ENCODE data around the gene TXNRD2.

DNA sequence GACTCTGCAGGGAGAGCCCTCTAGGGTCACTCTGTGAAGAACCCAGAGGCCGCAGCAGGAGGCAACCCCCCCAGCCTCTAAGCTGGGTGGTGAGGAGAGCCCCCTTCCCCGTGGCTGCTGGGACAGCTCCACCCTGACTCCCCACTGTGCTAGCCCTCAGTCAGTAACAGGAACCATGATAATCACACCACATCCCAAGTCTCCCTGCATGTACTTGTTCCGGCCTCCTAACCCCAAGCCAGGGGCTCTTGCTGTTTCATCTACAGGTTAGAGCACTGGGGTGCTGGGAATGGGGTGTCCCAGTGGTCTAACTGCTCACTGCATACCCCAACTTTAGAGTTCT lies 48.1 kb upstream of the TXNRD2 start:
- TF ChIP-seq POLR2AphosphoS5 (IDR thresholded peaks at IDR 0.05; ENCODE audit: low read depth, low read length), result no peak
- TF ChIP-seq, protein P1, sequence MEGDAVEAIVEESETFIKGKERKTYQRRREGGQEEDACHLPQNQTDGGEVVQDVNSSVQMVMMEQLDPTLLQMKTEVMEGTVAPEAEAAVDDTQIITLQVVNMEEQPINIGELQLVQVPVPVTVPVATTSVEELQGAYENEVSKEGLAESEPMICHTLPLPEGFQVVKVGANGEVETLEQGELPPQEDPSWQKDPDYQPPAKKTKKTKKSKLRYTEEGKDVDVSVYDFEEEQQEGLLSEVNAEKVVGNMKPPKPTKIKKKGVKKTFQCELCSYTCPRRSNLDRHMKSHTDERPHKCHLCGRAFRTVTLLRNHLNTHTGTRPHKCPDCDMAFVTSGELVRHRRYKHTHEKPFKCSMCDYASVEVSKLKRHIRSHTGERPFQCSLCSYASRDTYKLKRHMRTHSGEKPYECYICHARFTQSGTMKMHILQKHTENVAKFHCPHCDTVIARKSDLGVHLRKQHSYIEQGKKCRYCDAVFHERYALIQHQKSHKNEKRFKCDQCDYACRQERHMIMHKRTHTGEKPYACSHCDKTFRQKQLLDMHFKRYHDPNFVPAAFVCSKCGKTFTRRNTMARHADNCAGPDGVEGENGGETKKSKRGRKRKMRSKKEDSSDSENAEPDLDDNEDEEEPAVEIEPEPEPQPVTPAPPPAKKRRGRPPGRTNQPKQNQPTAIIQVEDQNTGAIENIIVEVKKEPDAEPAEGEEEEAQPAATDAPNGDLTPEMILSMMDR (IDR thresholded peaks at IDR 0.05), result no peak
- TF ChIP-seq, protein P2, sequence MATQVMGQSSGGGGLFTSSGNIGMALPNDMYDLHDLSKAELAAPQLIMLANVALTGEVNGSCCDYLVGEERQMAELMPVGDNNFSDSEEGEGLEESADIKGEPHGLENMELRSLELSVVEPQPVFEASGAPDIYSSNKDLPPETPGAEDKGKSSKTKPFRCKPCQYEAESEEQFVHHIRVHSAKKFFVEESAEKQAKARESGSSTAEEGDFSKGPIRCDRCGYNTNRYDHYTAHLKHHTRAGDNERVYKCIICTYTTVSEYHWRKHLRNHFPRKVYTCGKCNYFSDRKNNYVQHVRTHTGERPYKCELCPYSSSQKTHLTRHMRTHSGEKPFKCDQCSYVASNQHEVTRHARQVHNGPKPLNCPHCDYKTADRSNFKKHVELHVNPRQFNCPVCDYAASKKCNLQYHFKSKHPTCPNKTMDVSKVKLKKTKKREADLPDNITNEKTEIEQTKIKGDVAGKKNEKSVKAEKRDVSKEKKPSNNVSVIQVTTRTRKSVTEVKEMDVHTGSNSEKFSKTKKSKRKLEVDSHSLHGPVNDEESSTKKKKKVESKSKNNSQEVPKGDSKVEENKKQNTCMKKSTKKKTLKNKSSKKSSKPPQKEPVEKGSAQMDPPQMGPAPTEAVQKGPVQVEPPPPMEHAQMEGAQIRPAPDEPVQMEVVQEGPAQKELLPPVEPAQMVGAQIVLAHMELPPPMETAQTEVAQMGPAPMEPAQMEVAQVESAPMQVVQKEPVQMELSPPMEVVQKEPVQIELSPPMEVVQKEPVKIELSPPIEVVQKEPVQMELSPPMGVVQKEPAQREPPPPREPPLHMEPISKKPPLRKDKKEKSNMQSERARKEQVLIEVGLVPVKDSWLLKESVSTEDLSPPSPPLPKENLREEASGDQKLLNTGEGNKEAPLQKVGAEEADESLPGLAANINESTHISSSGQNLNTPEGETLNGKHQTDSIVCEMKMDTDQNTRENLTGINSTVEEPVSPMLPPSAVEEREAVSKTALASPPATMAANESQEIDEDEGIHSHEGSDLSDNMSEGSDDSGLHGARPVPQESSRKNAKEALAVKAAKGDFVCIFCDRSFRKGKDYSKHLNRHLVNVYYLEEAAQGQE (IDR thresholded peaks at IDR 0.05; ENCODE audit: insufficient read depth in 1 of 2, low read depth in 2 of 2, low read length in 1 of 2), result no peak
- no peak for TF ChIP-seq SIN3A (IDR thresholded peaks at IDR 0.05; ENCODE audit: borderline replicate concordance, insufficient read depth, low read depth, low read length)
- TF ChIP-seq TCF7L2 (IDR thresholded peaks at IDR 0.05; ENCODE audit: low read depth, low read length), result no peak

Data from Panc1 (cell line).